ENCODE data around the gene EML6. TPM values are rescaled to one million over a fixed set of nuclear protein-coding genes. Genes with fewer than 3 reads are reported as not detected.

Gene EML6
- total RNA-seq, 2 donors from 2014 or later, result 0.46 to 10.7 TPM

DNA sequence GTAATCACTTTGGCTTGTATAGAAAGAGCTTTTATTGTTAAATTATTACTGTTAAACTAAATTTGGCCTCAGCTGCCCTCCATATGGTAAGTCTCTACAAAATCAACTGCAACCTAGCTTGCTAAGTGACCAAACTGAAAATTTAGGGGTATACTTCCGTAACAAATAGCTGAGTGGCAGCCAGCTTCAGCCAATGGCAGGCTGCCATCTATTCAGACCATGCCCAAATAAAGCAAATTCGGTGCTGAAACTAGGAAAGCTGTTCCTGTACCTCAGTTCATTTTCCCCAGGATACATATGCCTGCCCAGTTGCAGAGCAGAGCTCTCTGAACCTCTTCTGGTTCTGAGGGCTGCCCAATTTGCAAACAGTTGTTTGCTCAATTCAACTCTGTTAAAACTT is 94.8 kb downstream of the EML6 start:
- Histone ChIP-seq H3K27ac (no peak overlapping the region), H3K4me3 (no peak overlapping the region), H3K9me3 (no peaks in the 10 kb centered on the region), H3K27me3 (replicated peaks; ENCODE audit: insufficient read depth) (no peaks in the 10 kb centered on the region), H3K4me1 (replicated peaks) (no peaks in the 10 kb centered on the region), H3K36me3 (no peaks in the 10 kb centered on the region)
- WGBS, result 78% methylated on average over 2 of the region's 2 CpGs
- intact Hi-C loops (cut with DNase I), result no loop called here
- TF ChIP-seq POLR2AphosphoS5 (IDR thresholded peaks at IDR 0.05) (no peak), POLR2A (IDR thresholded peaks at IDR 0.05) (no peak)
- TF ChIP-seq, protein P1, sequence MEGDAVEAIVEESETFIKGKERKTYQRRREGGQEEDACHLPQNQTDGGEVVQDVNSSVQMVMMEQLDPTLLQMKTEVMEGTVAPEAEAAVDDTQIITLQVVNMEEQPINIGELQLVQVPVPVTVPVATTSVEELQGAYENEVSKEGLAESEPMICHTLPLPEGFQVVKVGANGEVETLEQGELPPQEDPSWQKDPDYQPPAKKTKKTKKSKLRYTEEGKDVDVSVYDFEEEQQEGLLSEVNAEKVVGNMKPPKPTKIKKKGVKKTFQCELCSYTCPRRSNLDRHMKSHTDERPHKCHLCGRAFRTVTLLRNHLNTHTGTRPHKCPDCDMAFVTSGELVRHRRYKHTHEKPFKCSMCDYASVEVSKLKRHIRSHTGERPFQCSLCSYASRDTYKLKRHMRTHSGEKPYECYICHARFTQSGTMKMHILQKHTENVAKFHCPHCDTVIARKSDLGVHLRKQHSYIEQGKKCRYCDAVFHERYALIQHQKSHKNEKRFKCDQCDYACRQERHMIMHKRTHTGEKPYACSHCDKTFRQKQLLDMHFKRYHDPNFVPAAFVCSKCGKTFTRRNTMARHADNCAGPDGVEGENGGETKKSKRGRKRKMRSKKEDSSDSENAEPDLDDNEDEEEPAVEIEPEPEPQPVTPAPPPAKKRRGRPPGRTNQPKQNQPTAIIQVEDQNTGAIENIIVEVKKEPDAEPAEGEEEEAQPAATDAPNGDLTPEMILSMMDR (IDR thresholded peaks at IDR 0.05), result no peak
- no peak for DNase-seq (ENCODE audit: low spot score)

DNA sequence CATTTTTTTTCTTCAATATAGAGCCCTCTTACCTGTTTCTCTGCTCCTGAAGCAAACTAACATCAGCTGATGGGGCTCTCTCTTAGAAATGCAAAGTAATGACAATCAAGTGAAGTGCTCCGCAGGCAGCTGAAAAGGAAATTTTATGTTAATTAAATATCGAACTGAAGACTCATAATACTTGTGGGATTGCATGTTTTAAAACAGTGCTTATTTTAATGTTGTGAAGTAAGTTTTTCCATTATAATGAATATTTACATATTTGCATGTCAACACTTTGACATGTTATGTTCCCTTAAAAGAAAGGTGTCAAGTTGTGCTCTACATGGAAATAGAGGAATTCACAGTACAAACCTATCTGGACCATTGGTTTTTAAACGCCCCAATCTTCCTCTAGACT is 97.1 kb downstream of the EML6 start:
- 80% methylated on average over 3 of the region's 3 CpGs for WGBS
- no peak for TF ChIP-seq POLR2AphosphoS5 (IDR thresholded peaks at IDR 0.05)
- no peak for TF ChIP-seq POLR2A (IDR thresholded peaks at IDR 0.05)
- TF ChIP-seq, protein P1 (IDR thresholded peaks at IDR 0.05), result no peak
- no peaks in the 10 kb centered on the region for H3K9me3 ChIP-seq
- H3K27me3 ChIP-seq (replicated peaks; ENCODE audit: insufficient read depth), result no peaks in the 10 kb centered on the region
- H3K4me3 ChIP-seq, result no peak overlapping the region
- H3K36me3 ChIP-seq, result no peaks in the 10 kb centered on the region
- H3K4me1 ChIP-seq (replicated peaks), result no peaks in the 10 kb centered on the region
- no peak for DNase-seq (ENCODE audit: low spot score)
- intact Hi-C loops (cut with DNase I), result no loop called here
- H3K27ac ChIP-seq, result no peak overlapping the region

DNA sequence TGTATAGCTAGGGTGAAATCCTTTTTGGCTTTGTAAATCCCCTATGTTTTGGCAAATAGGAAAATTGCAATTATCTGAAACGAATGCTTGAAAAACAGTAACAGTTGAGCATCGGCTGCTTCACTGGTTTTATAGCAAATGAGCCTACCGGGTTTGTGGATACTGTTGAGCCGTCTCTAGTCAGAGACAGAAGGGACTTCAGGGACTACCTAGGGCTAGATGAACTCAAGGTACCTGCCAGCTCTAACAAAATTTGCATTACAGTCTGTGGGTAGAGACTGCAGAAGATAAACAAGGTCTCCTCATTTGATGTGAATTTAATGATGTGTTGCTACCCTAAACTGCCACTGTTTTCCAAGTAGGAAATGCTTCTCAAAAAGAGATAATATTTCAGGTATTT is 101.1 kb downstream of the EML6 start:
- Histone ChIP-seq H3K4me3 (no peak overlapping the region), H3K4me1 (replicated peaks) (no peaks in the 10 kb centered on the region), H3K27ac (no peak overlapping the region), H3K36me3 (no peaks in the 10 kb centered on the region), H3K9me3 (no peaks in the 10 kb centered on the region), H3K27me3 (replicated peaks; ENCODE audit: insufficient read depth) (no peaks in the 10 kb centered on the region)
- no peak for TF ChIP-seq POLR2AphosphoS5 (IDR thresholded peaks at IDR 0.05)
- TF ChIP-seq, protein P1 (IDR thresholded peaks at IDR 0.05), result no peak
- no peak for TF ChIP-seq POLR2A (IDR thresholded peaks at IDR 0.05)
- intact Hi-C loops (cut with DNase I), result no loop called here
- 87% methylated on average over 4 of the region's 4 CpGs for WGBS
- DNase-seq (ENCODE audit: low spot score), result no peak

DNA sequence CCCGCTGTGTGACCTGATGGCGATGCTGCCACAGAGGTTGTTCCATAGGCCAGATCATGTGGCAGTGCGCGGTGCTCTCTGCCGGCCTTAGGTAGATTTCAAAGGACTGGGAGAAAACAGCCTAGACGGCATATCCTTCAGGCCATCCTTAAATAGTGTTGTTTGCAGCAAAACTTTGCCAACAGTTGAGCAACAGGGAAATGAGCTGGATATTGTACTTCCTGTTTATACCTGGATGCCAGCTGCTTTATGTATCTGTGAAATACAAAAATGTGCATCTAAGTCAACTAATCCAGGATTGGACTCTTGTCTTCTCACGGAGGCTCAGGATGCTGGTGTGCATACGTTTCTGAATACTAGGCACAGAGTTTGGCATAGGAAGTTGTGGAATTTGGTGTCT is 107.1 kb downstream of the EML6 start:
- intact Hi-C loops (cut with DNase I), result loop anchor here (10.0 kb wide), 2 partner anchors 106 to 726 kb away; partner anchors contain the start of gene EML6

DNA sequence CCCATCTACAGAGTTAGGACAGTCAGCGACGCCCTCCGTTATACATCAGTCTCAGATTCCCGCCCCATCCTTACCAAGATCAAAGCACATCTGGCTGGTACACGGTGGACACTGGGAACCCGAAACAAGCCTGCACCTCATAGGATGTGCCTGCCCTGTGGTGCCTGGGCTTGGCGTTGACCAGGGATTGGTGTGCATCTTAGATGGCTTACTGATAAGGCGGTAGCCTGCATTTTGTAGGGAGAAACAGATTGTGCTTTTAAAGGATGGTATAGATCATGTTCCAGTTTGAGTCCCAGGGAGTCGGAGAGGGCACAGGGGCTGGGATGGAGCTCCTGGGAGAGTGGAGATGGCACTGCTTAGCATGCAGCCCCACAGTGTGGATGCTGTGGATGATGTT is 108.0 kb downstream of the EML6 start:
- Histone ChIP-seq H3K4me3 (no peak overlapping the region), H3K4me1 (replicated peaks) (no peaks in the 10 kb centered on the region), H3K36me3 (no peaks in the 10 kb centered on the region), H3K9me3 (no peaks in the 10 kb centered on the region), H3K27me3 (replicated peaks; ENCODE audit: insufficient read depth) (no peaks in the 10 kb centered on the region), H3K27ac (no peak overlapping the region)
- no peak for DNase-seq (ENCODE audit: low spot score)
- intact Hi-C loops (cut with DNase I), result loop anchor here (10.0 kb wide), 2 partner anchors 107 to 727 kb away; partner anchors contain the start of gene EML6
- 91% methylated on average over 9 of the region's 9 CpGs for WGBS
- TF ChIP-seq POLR2A (IDR thresholded peaks at IDR 0.05) (no peak), POLR2AphosphoS5 (IDR thresholded peaks at IDR 0.05) (no peak)
- TF ChIP-seq, protein P1 (IDR thresholded peaks at IDR 0.05), result no peak

More for the DNA sequence above, 107.1 kb downstream of the EML6 start:
- 90% methylated on average over 8 of the region's 8 CpGs for WGBS
- no peaks in the 10 kb centered on the region for H3K27me3 ChIP-seq (replicated peaks; ENCODE audit: insufficient read depth)
- no peaks in the 10 kb centered on the region for H3K4me1 ChIP-seq (replicated peaks)
- DNase-seq (ENCODE audit: low spot score), result no peak
- TF ChIP-seq, protein P1 (IDR thresholded peaks at IDR 0.05), result no peak
- TF ChIP-seq POLR2AphosphoS5 (IDR thresholded peaks at IDR 0.05), result no peak
- TF ChIP-seq POLR2A (IDR thresholded peaks at IDR 0.05), result no peak
- no peak overlapping the region for H3K27ac ChIP-seq
- no peaks in the 10 kb centered on the region for H3K36me3 ChIP-seq
- no peak overlapping the region for H3K4me3 ChIP-seq
- H3K9me3 ChIP-seq, result no peaks in the 10 kb centered on the region
